Hematopoietic multipotent progenitor cell treated with erythropoietin and hydrocortisone succinate and interleukin-3 and kit ligand, for 8 days (in vitro differentiated cells): ENCODE data around the gene JAKMIP1.
"Not testable (repeated sequence)": the region's sequence is repeated elsewhere in the genome, so short reads cannot be mapped to it uniquely, and the experiment has no call there.

ENCODE experiments used
- DNase-seq: peaks from one replicate; pipeline ENCODE4 v3.0.0-alpha.2; 2015

The JAKMIP1 gene

DNA sequence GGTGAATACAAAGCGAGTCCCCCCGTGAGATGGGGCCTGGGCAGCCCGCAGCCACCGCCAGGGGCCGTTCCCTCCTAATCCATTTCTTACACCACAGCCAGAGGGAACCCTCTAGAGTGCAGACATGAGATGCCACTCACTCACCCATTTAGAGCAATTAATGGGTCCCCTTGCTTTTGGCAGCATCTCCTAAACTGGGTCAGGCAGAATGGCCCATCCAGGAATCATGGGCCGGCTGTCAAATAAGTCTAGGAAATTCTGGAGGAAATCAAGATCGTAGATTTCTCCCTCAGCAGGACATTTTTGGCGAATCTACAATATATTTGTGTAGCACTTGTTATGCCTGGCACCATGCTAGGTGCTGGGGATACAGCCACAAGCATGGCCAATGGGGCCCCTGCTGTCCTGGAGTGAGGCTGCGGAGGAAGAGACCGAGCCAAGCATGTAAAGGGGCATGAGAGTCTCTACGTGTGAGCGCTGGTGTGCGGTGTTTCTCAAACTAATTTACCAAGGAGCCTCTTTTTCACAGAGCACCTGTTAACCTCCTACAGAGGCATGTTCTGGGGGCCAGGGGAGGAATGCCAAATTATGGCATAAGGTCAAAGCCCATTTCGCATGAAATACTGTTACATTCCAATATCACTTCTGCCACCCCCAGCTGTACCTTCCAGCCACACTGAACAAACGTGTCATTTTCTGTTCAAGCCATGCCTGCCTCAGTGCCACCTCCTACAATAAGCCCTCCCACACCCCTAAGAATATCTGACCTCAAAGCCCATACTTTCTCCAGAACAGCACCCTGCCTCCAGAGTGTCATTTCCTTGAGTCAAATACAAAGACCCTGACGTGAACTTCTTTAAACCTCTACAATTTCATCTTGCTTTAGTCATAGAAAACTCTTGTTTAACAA lies 28.1 kb upstream of the JAKMIP1 start:
- DNase-seq: no peak

DNA sequence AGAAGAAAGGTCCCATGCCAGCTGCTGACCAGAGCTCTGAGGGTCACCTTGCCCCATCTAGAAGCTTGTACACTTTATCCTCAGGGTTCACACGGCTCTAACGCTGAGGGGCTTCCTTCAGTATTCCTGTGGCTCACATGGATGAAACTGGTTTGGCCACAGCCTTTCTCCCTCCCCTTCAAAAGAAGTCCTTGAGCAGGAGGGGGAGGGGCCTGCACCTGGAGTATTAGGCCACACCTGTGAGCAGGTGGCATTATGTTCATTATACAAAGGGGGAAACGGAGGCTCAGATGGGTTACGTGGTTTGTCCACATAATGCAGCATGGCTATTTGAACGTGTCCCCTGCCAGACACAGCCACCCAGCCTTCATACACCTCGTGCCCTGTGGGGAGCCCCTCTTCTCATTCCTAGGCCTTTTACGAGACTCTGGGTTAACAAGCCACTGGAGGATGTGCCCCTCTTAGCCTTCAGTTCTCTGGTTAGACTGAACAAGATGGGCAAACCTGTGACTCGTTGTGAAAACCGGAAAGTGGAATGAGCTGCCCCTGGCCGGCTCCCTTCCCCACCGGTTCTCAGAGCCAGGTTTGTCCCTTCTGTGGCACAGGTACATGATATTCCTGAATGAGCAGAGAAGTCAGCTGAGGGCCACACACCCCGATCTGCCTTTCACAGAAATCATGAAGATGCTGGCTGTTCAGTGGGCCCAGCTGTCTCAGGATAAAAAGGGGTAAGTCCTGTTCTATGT lies 27.2 kb upstream of the JAKMIP1 start:
- no peak for DNase-seq

DNA sequence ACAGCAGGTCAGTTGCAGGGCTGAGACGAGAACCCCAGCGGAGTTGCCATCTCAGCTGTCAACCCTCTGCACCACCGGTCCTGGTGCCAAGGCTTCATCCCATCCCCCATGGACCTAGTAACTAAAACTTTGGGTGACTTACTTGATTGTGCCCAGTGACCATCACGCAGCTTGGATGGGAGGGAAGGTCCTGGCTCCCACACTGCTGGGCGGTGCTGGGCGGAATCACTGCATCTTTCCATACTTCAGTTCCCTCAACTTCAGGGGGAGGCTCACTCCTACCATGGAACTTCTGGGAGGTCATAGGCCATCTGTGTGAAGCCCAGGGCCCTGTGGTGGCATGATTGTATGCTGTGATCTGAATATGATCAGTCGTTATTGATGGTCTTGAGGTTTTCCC lies 26.2 kb upstream of the JAKMIP1 start:
- DNase-seq: no peak

DNA sequence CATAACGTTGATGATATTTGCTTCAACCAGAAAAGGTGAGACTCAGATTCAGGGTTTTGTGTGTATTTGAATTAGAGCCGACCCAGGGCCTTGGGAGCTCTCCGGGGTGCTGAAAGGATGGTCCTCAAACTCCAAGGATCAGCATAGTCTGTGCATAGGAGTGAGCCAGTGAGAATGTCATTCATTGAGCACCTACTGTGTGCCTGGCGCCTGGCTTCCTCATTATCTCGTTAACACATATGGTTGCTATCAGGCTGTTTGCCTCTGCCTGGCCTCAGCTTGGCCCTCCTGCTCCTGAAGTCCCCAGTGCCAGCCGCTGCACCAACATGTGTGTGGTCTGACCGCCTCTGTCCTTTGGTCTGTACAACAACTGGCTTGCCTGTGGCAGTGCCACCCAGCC lies 25.1 kb upstream of the JAKMIP1 start:
- peak; percentile 6 for DNase-seq

DNA sequence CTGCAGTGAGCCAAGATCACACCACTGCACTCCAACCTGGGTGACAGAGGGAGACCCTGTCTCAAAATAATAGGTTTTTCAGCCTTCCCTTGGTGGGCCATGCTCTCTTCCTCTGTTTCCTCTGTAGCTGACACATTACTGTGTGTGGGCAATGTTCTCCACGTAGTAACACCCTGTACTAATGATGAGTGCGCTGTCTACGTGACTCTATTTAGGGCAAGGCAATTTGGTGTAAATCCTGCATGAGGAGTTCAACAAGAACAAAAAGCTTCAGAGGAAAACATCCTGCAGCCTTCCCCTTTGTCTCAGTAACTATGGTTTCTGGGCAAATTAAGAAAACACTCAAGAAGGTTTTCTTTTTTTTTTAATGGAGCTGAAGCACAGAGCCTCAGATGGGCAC lies 24.4 kb upstream of the JAKMIP1 start:
- DNase-seq: no peak

DNA sequence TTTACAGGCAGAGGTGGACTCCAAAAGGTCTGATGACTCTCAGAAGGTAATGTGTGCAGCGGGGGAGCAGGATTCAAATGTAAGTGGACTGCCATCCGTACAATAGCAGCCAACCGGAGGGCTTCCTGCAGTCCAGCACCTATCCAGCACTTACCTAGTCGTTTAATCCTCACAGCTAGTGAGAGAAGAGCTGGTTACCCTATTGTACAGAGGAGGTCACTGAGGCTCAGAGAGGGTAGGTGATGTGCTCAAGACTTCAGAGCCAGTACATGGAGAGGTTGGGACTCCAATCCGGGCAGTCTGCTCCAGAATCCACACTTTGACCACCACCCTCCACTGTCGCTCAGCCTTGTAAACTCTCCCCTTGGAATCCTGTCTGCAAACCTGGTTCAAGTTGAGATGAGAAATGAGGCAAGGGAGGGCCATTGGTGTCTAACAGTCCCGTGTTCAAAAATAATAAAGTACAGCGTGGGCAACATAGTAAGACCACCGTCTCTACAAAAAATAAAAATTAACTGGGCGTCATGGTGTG lies 22.5 kb upstream of the JAKMIP1 start:
- DNase-seq: no peak

DNA sequence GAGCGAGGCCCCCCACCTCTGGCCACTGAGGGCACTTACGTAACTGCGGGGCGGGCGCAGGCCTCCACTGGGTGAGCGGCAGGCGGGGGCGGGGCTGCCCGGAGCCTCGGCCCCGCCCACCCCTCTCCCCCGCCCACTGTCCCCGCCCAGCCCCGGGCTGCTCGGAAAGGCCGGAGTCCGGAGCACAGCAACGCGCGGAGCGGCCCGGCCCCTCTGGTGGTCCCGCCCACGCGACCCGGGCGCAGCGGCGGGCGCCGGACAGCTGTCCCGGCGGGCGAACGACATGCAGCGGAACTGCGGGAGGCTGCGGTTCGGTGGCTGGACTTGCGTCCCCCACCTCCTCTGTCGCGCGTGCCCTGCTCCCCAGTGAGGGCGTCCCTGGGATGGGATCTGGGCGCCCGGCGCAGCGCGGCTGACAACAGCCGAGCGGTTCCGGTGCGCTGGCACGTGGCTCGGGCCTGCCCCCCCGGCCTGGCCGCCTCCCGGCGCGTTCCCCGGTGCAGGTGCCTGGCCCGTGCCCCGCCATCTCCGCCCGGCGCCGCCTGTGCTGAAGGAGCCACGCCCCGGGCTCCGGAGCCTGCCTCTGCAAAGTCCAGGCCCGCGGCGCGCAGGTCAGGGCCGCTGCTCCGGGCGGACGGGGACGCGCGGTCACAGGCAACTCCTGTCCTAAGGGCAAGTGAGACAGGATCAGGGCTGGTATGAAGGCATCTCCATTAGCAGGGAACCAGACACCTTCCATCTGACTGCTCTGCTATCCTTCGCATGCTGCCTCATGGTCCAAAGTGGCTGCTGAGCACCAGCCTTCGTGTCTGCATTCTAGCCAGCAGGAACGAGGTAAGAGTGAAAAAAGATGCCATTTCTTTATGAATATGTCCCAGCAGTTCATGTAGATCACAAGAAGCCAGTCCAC lies 21.8 kb upstream of the JAKMIP1 start:
- no peak for DNase-seq

DNA sequence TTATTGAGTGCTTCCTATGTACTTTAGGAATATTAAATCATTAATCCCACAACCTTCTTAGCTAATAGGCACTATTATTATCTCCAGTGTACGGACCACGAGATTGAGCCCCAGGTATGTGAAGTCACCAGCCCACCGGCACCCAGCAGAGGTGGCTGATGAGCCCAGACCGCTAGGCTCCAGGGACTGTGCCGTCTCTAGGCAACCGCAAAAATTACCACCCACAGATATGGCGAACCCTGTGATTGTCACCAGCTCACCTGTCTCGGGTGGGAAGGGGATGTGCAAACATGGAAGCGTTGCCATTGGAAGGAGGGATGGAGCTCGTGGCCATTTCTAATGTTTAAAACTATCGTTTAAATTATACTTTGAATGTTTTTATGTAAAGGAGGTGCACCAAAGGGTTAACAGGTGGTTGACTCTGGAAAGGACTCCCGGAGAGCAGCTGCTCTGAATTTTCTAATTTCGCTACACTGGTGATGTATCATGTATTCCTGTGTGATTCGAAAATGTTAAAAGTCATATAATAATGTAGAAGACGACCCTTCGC lies 21.0 kb upstream of the JAKMIP1 start:
- DNase-seq: no peak

DNA sequence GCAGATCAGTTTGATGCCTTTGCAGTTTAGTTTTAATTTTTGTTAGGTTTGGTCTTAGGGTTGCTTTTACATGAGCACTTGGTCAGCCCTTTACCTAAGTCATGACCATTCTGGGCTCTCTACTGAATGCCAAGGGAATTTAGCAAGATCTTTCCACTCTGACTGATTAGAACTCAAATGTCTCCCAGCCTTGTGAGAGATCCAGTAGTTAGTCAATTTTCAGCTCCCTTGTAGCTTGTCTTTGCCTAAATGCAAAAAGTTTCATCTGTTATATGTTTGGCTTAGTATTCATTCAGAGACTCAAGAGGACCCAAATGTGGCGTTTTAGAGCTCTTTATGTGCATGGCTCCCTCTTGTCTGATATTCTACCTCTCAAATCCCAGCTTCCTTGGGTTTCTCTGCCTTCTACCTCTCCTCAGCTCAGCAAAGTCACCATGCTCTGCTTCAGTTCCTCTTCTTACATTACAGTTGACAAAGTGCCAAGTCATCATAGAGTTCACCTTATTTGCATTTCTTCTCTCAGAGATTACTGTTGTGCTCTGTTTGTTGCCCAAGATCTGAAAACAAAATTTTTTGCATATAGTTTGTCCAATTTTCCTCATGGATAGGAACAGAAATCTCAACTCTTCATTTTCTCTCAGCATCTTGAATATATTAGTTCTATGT lies 17.5 kb upstream of the JAKMIP1 start:
- DNase-seq: no peak

DNA sequence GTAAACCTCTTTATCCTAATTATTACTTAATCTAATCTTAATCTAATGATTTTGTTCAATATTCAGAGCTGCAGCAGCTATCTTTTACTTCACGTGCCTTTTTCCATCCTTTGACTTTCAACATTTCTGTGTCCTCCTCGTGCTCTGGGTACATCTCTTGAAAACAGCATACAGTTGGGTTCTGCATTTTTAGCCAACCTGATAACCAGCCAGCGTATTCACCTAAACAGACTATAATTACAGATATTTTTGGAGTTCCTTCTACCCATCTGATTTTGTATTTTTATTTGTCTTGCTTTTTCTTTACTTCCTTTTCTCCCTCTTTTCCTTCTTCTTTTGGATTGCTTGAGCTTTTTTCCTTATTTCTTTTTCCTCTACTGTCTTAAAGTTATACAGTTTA lies 16.2 kb upstream of the JAKMIP1 start:
- no peak for DNase-seq

DNA sequence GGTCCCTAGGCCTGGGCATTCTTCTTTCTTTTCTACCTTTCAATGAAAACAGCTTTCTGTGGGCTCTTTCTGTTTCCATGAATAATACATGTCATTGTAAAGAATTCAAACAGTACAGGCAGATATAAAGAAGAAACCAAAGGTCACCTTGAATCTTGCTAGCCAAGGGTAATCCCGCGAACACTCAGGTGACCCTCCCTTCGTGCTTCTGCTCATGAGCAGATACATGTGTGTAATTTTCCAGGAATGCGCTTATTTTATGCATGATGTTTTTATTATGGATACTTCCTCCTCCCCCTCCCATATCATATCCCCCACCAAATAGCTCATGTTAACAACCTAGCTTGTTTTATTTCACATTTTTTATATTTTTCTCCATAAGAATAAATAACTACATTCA lies 9.6 kb upstream of the JAKMIP1 start:
- DNase-seq: no peak

DNA sequence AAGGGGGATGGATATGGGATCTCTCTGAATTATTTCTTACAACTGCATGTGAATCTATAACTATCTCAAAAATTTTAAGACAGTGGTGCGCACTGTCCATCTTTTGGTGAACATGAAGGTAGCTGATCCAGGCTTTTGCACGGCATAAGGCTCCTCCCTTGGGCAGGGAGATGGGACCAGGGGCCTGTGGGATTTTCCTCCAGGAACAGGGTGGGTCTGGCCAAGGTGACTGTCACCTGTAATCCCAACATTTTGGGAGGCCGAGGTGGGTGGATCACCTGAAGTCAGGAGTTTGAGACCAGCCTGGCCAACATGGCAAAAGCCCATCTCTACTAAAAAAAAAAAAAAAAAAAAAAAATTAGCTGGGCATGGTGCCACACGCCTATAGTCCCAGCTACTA lies 8.9 kb upstream of the JAKMIP1 start:
- not testable (repeated sequence) for DNase-seq

DNA sequence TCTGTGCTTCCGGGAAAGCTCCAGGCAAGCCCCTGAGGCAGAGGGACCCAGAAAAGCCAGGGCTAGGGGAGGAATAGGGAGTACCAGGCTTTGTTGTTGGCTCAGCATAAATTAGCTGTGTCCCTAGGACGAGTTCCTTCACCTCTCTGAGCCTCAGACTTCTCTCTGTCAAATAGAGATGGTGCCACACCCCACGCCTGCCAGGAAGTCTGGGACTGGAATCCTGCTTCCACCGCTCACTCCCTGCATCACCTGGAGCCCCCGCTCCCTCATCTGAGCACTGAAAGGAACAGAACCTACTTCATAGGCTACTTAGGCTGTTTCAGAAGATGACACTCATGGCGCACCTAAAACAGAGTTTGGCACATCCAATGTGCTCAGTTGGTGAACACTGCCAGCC lies 8.1 kb upstream of the JAKMIP1 start:
- DNase-seq: no peak

DNA sequence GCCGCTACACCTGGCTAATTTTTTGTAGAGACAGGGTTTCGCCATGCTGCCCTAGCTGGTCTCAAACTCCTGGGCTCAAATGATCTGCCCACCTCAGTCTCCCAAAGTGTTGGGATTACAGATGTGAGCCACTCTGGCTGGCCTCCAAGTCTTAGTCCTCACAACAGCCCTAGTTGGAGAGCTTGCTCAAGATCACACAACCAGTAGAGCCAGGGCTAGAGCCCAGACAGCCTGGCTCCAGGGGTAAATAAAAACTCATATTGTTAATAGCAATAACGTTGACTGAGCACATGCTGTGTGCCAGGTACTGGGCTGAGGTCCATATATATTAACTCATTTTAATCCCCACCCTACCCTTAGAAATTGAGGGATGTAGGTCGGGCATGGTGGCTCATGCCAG lies 7.3 kb upstream of the JAKMIP1 start:
- DNase-seq: no peak

DNA sequence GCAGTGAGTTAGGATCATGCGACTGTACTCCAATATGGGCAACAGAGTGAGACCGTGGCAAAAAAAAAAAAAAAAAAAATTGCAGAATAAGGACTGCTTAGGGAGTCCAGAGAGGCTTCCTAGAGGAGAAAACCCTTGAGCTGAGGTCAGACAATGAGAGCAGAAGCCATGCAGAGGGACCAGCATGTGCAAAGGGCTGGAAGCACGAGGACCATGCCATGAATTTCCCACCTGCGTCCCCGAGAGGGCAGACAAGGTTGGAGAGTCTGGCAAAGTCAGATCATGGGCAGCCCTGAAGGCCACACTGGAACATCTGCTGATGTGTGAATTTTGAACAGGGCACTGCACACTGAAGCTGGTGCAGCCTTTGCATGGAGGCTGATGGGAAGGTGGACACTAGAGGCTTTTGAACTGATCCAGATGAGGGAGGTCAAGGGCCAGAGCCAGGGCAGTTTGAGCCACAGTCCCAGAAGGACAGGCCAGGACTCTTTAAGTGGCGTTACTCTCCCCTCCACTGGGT lies 6.5 kb upstream of the JAKMIP1 start:
- DNase-seq: no peak

DNA sequence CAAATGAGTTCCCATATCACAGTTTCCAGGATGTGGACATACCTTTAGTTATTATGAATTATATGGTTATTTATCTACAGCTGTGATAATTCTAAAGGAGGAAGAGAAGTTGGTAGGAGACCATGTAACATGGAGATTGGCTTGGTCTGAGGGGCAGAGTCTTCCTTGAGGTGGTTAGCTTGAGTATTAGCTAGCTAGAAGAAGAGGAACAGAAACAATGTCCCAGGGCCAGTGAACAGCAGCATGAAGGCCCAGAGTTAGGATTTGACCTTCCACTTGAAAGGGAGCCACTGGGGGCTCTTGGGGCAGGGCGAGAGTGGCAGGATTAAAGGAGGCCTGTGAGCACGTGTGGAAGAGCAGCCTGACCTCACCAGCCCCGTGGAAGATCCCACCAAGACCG lies 5.6 kb upstream of the JAKMIP1 start:
- no peak for DNase-seq

DNA sequence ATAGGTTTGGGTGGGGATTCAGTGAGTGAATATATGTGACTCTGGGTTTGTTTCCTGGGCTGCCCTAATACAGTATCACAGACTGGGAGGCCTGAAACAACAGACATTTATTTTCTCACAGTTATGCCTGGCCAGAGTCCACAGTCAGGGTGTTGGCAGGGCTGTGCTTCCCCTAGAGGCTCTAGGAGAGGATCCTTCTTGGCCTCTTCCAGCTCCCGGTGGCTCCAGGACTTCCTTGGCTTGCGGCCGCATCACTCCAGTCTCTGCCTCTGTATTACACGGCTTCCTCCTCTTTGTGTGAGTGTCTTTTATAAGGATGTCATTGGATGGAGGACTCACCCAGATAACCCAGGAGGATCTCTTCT lies 5.2 kb upstream of the JAKMIP1 start:
- no peak for DNase-seq

DNA sequence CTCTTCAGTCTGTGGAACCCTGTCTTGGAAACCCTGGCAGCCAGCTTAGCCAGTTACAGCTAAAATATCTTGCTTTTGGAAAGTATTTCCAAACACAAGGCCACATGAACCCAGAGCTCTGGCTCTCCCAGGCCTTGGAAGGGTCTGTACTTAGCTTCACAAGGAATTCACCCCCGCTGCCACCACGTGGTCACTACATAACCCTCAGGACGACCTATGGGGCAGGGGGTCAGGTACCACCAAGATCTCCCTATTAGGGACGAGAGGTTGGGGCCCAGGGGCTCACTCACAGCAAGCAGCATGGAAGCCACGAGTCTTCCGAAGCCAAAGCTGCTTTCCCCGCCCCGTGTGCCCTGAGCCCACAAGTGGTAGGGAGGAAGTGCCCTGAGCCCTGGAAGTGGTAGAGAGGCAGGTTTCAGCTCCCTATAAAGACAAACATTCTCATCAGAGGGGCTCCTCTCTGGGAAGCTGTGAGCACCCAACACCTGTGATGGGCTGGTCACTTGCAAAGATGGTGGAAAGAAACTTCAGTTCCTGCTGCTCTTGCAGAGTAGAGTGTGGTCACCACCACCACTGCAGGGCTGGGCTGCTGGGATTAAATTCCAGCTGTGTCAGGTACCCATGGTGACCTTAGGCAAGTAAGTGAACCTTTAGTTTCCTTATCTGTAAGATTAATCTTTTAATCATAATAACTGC lies 4.7 kb upstream of the JAKMIP1 start:
- DNase-seq: no peak

DNA sequence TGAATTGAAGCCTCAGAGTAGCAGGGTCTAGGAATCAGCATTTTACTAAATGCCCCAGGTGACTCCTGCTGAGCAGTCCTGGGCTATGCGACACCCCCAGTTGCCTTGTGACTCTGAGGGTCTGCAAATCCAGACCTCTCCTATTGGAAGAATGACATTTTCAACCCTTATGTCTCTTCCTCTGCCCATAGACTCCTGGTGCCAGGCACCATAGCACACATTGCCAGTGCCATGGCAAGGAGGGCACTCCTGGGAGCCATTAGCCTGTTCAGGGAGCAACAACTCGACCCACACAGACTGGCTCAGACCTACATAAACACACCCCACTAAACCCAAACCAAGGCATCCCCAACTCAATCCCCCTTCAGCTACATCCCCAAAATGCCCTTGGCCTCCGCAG lies 3.7 kb upstream of the JAKMIP1 start:
- no peak for DNase-seq

DNA sequence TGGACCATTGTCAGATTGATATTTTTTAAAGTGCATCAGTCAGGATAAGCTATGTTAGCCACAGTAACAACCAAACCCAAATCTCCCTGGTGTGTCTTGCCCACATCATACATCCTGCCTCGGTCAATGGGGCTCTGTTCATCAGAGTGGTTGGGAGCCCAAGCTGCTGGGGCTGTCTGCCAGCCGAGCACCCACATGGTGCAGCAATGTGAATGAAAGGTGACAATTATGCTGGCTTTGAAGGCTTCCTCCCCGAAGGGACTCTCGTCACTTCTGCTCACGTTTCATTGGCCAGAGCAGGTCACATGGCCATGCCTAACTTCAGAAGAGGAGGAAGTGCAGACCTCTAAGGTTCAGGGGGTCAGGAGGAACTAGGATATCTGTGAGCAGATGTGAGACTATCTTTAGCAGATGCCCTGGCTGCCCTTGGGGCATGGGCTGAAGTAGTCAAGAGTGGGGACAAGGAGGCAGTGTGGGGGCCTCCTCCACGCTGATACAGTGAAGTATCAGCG lies 1.3 kb upstream of the JAKMIP1 start:
- peak; percentile 16 for DNase-seq

DNA sequence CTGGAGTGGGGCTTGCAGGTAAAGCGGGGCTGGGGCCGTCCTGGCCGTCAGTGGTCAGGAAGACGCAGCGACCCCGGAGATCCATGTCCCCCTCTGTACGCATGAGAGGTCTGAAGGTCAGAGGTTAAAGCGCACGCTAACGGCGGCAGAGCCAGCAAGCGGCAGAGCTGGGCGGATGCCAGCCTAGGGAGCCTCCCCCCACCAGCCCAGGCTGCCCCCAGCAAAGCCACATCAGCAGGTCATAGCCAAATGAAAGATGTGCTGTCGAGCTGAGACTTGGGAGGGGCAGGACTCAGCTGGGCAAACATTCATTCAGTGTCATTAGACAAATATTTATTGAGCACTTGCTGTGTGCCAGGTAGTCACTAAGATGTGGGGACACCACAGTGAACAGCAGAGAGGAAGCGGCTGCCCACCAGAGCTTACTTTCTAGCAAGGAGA lies 593 bp upstream of the JAKMIP1 start:
- no peak for DNase-seq
